Thyroid gland (tissue), 4 donors: ENCODE data around the gene CREB5.

Source experiments
- CTCF ChIP-seq, 6 experiments: fragments of 200-600 bp in 3 of 6; fragments of 450-650 bp in 3 of 6; sonication (generic) in 3 of 6; IDR thresholded peaks; one replicate each; pipeline ENCODE4 v1.5.1; 2016 to 2019; ENCODE audit warnings: antibody characterized with exemption in 6 of 6, mild to moderate bottlenecking in 2 of 6, inconsistent platforms in 1 of 6, moderate library complexity in 1 of 6
- POLR2A ChIP-seq, 2 donors: fragments of 450-650 bp; IDR thresholded peaks; one replicate each; pipeline ENCODE4 v1.6.1; 2017; ENCODE audit warnings: antibody characterized with exemption in 2 of 2, mild to moderate bottlenecking in 2 of 2, moderate library complexity in 1 of 2

DNA sequence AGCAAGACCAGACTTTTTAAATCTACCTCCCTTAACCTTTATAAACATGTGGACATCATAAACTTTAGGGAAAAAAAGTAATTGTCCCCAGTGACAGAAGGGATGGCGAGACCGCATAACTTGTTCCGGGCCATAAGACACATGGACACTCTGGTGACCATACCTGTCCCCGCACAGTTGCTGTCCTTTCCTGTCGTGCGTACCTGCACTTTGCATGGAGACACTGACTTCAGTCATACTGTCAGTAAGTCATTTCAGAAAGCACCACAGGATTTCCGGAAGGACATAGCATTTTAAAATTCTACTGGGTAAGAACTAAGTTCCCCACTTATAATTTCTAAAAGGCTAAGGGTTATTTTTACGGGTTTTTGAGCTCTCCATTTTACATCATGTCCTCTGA, 120.9 kb downstream of the CREB5 start:
- no peak for TF ChIP-seq POLR2A (IDR thresholded peaks at IDR 0.05)
- no peak for TF ChIP-seq CTCF (IDR thresholded peaks at IDR 0.05)
